ENCODE results near the gene REXO1.
"Not testable (repeated sequence)": the region's sequence is repeated elsewhere in the genome, so short reads cannot be mapped to it uniquely, and the experiment has no call there.

Gene REXO1

DNA sequence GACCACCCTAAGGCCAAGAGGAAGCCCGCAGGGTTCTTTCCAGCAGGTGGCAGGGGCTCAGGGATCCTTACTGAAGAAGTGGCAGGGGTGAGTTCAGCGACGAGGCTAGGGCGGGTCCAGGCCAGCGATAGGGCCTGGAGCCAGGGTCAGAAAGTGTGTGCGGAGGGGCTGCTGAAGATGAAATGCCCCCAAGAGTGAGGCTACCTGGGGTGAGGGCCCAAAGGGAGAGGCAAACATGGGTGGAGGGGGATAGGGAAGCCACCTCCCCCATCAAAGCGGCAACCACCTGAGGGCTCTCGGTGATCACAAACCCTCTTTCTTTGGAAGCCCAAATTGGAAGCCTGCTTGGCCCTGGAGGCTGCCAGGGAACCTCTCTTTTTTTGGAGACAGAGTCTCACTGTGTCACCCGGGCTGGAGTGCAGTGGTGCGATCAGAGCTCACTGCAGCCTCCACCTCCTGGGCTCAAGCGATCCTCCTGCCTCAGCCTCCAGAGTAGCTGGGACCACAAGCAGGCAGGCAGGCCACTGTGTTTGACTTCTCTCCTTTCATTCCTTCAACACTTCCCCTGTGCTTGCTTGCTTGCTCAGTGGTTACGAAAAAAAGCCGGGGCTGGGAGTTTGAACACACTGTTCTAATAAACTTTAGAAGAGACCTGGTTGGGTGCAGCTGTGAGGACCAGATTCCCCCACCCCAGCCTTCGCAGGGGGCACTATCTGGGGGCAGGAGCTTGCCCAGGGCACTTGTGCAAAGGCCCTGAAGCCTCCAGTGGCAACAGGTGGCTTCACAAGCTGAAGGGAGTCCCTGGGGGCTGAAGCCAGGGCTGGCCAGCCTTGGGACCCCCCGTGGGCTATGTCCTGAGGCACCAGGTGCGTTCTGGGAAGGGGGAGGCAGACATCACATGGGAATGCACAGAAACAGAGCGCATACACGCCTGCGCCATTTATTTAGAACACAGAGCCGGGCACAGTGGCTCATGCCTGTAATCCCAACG is 34.8 kb downstream of the REXO1 start:
- DNase-seq (ENCODE audit: low read depth) = no peak

DNA sequence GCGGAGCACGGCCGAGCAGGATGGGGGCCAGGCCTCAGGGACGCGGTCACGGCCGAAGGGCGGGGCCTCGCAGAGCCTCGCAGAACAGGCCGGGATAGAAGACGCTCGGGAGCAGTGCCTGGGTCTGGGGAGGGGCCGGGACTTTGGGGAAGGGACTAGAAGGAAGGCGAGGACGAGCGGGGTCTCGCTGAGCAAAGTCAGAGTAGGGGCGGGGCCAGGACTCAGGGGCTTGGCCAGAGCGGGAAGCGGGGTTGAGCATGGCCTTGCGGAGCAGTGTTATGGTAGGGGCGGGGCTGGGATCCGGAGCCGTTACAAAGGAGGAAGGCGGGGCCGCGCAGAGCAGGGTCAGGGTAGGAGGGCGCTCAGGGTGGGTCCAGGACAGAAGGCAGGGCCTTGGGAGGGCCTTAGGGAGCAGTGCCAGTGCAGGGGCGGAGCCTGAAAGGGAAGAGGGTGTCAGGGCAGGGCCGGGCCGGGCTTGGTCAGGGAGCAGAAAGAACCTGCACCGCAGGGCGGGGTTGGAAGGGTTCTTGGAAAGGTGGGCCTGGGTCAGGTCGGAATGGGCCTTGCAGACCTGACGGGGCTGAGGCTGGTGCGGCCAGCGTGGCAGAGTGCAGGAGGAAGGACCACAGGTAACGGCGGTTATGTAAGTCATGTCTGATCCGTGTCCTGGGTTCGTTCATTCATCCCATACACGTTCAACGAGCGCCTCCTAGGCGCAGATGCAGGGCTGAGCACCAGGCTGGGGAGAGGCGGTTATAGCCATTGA is 35.7 kb downstream of the REXO1 start:
- peak; percentile 97 for DNase-seq (ENCODE audit: low read depth)

DNA sequence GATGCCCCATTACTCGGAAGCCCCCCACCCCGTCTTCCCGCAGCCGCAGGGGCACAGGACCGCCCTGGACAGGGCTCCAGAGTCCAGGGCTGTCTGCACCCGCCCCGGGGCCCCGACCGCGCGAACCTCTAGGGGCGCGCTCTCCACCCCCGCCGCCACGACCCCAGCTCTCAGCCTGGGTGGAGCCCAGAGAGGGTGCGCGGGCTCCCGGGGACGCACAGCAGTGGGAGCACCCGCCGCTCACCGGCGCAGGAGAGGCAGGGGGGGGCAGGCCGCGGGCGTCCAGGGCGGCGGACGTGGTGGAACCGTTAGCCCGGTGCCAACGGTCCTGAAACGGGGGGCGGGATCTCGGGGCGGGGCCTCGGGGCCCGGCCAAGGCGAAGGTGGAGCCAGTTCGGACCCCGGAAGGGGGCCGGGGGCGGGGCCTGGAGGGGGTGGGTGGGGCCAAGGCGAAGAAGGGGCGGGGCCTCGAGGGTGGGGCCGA is 36.3 kb downstream of the REXO1 start, which contains the start of gene ATP8B3:
ATP8B3 (minus strand) TSS at position 335 of the 484 bp plus-strand sequence. CDS start 540 bp downstream, outside the sequence.
- DNase-seq (ENCODE audit: low read depth) = no peak

DNA sequence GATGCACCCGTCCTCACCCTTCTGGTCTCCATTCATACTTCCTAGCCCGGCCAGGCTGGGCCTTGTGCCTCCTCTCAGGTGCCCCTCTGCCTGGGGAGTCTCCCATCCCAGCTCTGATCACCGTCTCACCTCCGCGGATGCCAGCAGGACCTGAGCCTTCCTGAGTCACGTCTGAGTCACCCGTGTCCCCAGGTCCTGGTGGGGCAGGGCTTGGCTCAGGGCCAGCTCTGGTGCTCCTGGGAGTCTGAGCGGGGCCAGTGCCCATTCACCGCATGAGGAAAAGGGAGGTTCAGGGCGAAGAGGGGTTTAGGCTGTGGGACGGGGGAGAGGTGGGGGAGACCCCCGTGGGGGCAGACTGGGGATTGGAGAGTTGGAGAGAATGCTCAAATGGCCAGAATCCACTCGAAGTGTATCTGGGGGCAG is 36.8 kb downstream of the REXO1 start:
- DNase-seq (ENCODE audit: low read depth) = peak; percentile 88

DNA sequence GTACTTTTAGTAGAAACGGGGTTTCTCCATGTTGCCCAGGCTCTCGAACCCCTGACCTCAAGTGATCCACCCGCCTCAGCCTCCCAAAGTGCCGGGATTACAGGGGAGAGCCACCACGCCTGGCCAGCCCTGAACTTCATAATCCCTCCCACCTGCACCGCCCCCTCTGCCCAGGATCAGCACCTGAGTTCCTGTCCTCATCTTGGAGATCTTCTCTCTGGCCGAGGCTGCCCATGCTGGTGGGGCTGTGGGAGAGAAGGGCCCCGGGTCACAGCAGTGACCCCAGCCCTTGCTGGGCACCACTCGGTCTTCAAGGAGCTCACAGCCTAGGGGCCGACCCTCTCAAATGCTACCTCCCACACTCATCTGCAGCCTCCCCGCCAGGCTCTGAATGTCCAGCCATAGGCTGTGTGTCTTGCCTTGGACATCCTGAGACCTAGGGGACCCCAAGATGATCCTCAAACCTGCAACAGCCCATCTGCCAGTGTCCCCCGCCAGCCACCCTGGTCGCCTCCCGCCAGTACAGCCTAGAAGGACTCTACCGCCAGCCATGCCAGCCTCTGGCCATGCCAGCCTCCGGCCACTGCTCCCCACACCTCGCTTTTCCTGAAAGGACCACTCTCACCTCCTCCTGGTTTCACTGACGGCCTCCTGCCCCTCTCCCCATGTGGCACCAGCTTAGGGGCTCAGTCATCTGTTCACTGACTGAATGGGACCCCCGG is 37.7 kb downstream of the REXO1 start:
- DNase-seq (ENCODE audit: low read depth) = no peak

DNA sequence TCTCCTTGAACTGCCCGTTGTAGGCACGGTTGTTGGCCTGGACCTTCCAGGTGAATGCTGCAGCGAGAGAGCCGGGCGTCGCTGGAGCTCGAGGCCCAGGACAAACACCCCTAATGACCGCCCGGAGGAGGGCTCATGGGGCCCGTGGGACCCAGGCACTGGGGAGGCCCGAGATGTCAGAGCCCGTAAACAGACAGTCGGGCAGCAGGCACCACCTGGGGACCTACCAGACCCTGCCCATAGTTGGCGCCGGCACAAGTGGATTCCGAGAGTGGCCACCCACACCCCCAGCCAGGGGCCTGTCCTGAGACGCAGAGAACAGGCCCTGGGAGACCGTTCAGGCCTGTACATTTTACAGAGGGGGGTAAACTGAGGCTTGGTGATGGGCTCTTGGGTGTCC is 38.6 kb downstream of the REXO1 start:
- no peak for DNase-seq (ENCODE audit: low read depth)

GRCh38 chr19:1808395-1808731 is 39.9 kb downstream of the REXO1 start:
- DNase-seq (ENCODE audit: low read depth) = no peak

DNA sequence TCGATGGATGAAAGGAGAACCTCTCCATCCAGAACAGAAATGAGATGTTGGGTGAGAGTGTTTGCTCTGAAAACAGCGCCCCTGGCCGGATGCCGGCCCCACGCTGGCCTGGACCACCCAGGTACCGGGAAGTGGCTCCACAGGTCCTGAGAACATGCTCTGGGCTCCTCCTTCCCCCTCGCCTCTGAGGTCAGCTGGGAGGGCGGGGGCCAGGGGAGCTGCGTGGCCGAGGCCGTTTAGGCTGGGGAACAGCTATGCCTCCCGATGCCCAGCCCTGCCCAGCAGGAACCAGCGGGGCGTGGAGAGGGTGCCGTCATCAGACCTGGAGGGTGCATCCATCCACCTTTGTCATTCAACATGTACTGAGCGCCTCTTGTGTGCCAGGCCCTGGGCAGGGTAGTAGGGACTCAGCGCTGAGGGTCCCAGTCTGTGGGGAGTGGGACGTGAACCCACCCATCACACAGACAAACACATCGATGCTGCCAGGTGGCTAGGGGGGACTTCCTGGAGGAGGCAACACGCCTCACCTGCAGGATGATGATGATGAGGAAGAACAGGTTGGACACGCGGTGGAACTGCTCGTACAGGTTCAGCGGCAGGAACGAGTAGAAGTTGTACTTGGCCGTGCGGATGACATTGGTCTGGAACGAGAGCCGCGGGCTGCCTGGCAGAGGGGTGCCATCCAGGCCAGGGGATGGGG is 40.4 kb downstream of the REXO1 start:
- DNase-seq (ENCODE audit: low read depth) = no peak

DNA sequence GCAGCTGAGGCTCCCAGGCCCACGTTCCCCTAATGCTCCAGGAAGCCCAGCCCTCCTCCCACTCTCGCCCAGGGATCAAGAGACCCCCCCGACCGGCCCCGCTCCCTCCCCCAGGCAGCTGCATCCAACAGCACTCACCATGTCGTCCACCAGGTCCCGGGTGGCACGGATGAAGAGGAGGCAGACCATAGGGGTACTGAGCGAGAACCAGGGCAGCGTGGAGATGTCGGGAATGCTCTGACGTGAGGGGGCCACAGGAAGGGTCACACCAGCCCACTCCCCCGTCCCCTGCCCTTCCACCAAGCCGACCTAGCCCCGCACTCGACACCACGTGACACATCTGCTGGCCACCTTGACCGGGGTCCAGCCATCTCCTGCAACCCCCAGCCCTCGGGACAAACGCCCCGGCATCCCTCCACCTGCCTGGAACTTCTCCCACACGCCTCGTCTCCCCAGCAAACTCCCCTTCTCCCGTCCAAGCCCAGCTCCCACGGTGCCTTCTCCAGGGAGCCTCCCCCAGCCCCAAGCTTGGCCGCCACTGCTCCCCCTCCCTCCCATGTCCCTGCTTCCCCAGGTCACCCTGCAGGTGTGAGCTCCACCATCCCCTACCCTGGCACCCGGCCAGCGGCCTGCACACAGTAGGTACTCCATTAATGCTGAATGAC is 41.1 kb downstream of the REXO1 start:
- no peak for DNase-seq (ENCODE audit: low read depth)

GRCh38 chr19:1806184-1807029 is 41.9 kb downstream of the REXO1 start:
- DNase-seq (ENCODE audit: low read depth) = no peak

- DNase-seq (ENCODE audit: low read depth) = no peak
Measured at GRCh38 chr19:1805401-1806183, 42.7 kb downstream of the REXO1 start.

GRCh38 chr19:1804858-1805257 is 43.4 kb downstream of the REXO1 start:
- no peak for DNase-seq (ENCODE audit: low read depth)

DNA sequence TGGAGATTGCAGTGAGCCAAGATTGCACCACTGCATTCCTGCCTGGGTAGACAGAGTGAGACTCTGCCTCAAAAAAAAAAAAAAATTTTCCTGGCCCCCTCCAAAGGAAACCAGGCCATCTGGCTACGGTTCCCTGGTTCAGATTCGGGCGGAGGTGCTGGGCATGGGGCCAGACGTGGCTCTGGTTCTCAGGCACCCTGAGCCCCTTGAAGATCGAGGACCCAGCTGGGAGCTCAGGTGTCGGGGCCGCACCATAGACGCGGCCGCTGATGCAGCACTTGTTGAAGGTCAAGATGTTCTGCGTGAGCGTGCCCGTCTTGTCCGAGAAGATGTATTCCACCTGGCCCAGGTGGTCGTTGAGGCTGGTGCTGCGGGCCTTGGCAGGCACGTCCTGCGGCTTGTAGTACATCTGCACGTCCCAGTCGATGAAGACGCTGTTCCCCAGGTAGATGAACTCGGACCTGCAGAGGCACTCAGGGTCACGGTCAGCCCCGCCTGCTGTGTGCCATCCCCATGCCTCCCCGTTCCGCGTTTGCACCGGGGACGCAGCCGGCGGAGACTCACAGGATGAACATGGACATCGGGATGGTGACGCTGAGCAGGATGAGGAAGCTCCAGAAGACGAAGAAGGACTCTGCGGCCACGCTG is 48.5 kb downstream of the REXO1 start:
- DNase-seq (ENCODE audit: low read depth) = no peak

DNA sequence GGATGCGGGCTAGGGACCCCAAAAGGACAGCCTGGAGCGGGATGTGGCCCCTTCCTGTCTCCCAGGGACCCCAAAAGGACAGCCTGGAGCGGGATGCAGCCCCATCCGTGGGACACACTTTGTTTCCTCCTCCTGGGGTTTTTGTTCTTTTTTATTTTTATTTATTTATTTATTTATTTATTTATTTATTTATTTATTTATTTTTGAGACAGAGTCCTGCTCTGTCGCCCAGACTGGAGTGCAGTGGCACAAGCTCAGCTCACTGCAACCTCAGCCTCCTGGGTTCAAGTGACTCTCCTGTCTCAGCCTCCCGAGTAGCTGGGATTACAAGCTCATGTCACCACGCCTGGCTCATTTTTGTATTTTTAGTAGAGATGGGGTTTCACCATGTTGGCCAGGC is 51.0 kb downstream of the REXO1 start:
- DNase-seq (ENCODE audit: low read depth) = not testable (repeated sequence)

DNA sequence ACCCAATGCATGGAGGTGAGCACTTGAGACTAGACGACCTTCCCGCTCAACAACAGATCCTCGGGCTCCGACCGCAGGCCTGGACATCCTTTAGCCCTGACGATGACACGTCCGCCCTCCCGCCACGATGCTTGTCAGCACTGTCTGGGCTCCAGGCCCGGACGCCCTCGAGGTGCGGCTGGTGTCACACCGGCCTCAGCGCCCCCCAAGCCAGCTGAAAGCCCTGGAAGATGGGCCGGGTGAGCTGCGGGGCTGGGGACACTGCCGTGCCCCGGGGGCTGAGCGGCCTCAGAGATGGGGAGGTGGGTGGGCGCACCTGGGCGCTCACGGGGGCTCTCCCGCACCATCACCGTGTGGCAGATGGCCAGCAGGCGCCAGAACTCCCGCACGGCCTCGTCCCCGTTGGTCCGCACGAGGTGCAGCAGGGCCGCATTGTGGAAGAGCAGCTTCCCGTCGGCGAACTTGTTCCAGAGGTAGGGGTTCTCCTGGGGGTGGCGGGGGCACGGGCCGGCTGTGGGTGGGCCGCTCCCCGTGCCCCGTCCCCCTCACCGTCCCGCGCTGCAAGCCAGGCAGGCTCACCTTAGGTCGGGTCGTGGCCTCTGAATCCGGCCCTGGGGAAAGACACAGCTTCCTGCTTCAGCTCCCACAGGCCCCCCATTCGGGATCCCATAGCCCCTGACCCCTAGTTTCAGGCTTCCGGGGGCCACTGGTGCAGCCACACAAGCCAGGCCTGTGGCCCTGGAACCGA is 51.7 kb downstream of the REXO1 start:
- no peak for DNase-seq (ENCODE audit: low read depth)

GRCh38 chr19:1794424-1795172 is 53.7 kb downstream of the REXO1 start:
- DNase-seq (ENCODE audit: low read depth) = no peak

DNA sequence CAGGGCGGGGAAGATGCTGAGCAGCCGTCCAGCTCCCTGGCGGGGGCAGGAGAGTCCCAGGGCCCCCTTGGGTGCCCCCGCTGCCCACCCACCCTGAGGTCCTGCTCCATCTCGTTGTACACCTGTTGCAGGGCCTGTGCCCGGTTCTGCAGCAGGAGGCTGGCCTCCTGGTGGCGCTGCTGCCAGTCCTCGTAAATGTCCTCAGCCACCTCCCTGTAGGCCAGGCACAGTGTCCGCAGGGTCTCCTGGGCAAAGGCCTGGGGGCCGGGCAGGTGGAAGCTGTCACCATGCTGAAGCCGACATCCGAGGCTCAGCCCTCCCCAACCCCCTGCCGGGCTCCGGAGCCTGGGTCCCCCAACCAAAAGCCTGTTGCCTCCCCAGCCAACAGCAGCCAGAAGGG is 56.4 kb downstream of the REXO1 start:
- DNase-seq (ENCODE audit: low read depth) = no peak
